Neural cell (in vitro differentiated cells): Measurements from ENCODE around the gene AURKA. TPM values are rescaled to one million over a fixed set of nuclear protein-coding genes. Genes with fewer than 3 reads are reported as not detected.

Source experiments
- H2AFZ ChIP-seq: fragments of 200-600, 300-800 bp; sonication (generic), shearing (Covaris generic); 2 replicates; pipeline ENCODE4 v1.6.0; 2014; ENCODE audit warnings: low read depth, mild to moderate bottlenecking, antibody characterized with exemption, low read length, moderate library complexity
- H3F3A ChIP-seq: fragments of 200-600 bp; shearing (Covaris generic); 2 replicates; pipeline ENCODE4 v1.6.1; 2016; ENCODE audit warnings: mild to moderate bottlenecking, moderate library complexity, mixed read lengths, antibody characterized with exemption, low read length; ENCODE audit not compliant: insufficient read depth, poor library complexity, severe bottlenecking
- H3K27ac ChIP-seq: fragments of 200-600, 300-800 bp; sonication (generic), shearing (Covaris generic); 2 replicates; pipeline ENCODE4 v1.5.1; 2014; ENCODE audit warnings: mild to moderate bottlenecking, low read length, moderate library complexity
- H3K27me3 ChIP-seq: fragments of 300-800, 200-600 bp; sonication (generic), shearing (Covaris generic); 2 replicates; pipeline ENCODE4 v1.6.0; 2014; ENCODE audit warnings: mild to moderate bottlenecking, low read depth, low read length, moderate library complexity; ENCODE audit not compliant: insufficient read depth
- H3K36me3 ChIP-seq: fragments of 300-800, 200-600 bp; sonication (generic), shearing (Covaris generic); 2 replicates; pipeline ENCODE4 v1.5.1; 2014; ENCODE audit warnings: mild to moderate bottlenecking, antibody characterized with exemption, low read length, moderate library complexity; ENCODE audit not compliant: insufficient read depth
- H3K4me2 ChIP-seq: fragments of 300-800, 200-600 bp; sonication (generic), shearing (Covaris generic); 2 replicates; pipeline ENCODE4 v1.6.0; 2014; ENCODE audit warnings: mild to moderate bottlenecking, low read length
- H3K4me3 ChIP-seq: fragments of 300-800, 200-600 bp; sonication (generic), shearing (Covaris generic); 2 replicates; pipeline ENCODE4 v1.5.1; 2014; ENCODE audit warnings: mild to moderate bottlenecking, low read length, moderate library complexity
- H3K79me2 ChIP-seq: fragments of 200-600 bp; shearing (Covaris generic); replicated peaks from 2 replicates; pipeline ENCODE4 v1.6.0; 2014; ENCODE audit warnings: mild to moderate bottlenecking, low read length, moderate library complexity; ENCODE audit not compliant: insufficient read depth
- H3K9ac ChIP-seq: fragments of 300-800, 200-600 bp; sonication (generic), shearing (Covaris generic); 2 replicates; pipeline ENCODE4 v1.6.1; 2016; ENCODE audit warnings: mild to moderate bottlenecking, low read length, mixed read lengths
- H3K9me2 ChIP-seq: fragments of 200-600 bp; shearing (Covaris generic); 2 replicates; pipeline ENCODE4 v1.6.1; 2016; ENCODE audit warnings: mild to moderate bottlenecking, low read length, mixed read lengths; ENCODE audit not compliant: insufficient read depth
- H3K9me3 ChIP-seq: fragments of 200-600, 300-800 bp; sonication (generic), shearing (Covaris generic); 2 replicates; pipeline ENCODE4 v1.6.1; 2016; ENCODE audit warnings: mild to moderate bottlenecking, mixed run types, low read length, moderate library complexity, mixed read lengths
- H4K20me1 ChIP-seq: fragments of 200-600 bp; shearing (Covaris generic); 2 replicates; pipeline ENCODE4 v1.6.1; 2016; ENCODE audit warnings: mild to moderate bottlenecking, mixed run types; ENCODE audit not compliant: insufficient read depth
- CTCF ChIP-seq: fragments of 450-650 bp; IDR thresholded peaks from 2 replicates; pipeline ENCODE4 v1.5.1; 2014; ENCODE audit warnings: antibody characterized with exemption, mild to moderate bottlenecking, moderate library complexity; ENCODE audit not compliant: poor library complexity, severe bottlenecking
- EP300 ChIP-seq: fragments of 450-650 bp; conservative IDR thresholded peaks from 2 replicates; pipeline ENCODE4 v1.6.1; 2014; ENCODE audit warnings: antibody characterized with exemption, mild to moderate bottlenecking, moderate library complexity; ENCODE audit not compliant: poor library complexity, severe bottlenecking
- EZH2 ChIP-seq: fragments of 200-600, 300-800 bp; shearing (Covaris generic), sonication (generic); IDR thresholded peaks from 2 replicates; pipeline ENCODE4 v1.6.1; 2014; ENCODE audit warnings: antibody characterized with exemption, low read length, borderline replicate concordance, mild to moderate bottlenecking; ENCODE audit not compliant: insufficient read depth, poor library complexity, severe bottlenecking
- MXI1 ChIP-seq: fragments of 450-650 bp; conservative IDR thresholded peaks from 2 replicates; pipeline ENCODE4 v1.6.1; 2014; ENCODE audit warnings: antibody characterized with exemption, mild to moderate bottlenecking; ENCODE audit not compliant: poor library complexity, severe bottlenecking
- POLR2AphosphoS5 ChIP-seq: IDR thresholded peaks from 2 replicates; pipeline ENCODE4 v1.6.1; 2012
- RAD21 ChIP-seq: fragments of 450-650 bp; conservative IDR thresholded peaks from 2 replicates; pipeline ENCODE4 v1.6.1; 2014; ENCODE audit warnings: antibody characterized with exemption, mild to moderate bottlenecking, moderate library complexity
- SMC3 ChIP-seq: fragments of 450-650 bp; conservative IDR thresholded peaks from 2 replicates; pipeline ENCODE4 v1.6.1; 2014; ENCODE audit warnings: antibody characterized with exemption, mild to moderate bottlenecking, moderate library complexity; ENCODE audit not compliant: poor library complexity
- TAF1 ChIP-seq: IDR thresholded peaks from 2 replicates; pipeline ENCODE4 v1.6.1; 2012; ENCODE audit warnings: low read depth
- polyA plus RNA-seq: library from polyadenylated mRNA; depleted of rRNA; stranded (reverse); fragments of >200 nt; gene quantifications from 2 replicates; pipeline ENCODE4 v1.2.3, GENCODE V29; 2014
- TF ChIP-seq, protein P1 (sequence below): IDR thresholded peaks from 2 replicates; pipeline ENCODE4 v1.6.1; 2012; ENCODE audit warnings: borderline replicate concordance

Gene AURKA
- polyA plus RNA-seq, 1 donor from 2014 or later = 2.5 TPM

GRCh38 chr20:56393653-56394052 is 1.6 kb upstream of the AURKA start:
- Histone ChIP-seq H3K9me2 (no peaks in the 10 kb centered on the region), H4K20me1 (no peaks in the 10 kb centered on the region), H3K79me2 (peaks cover 33% of the 10 kb centered on the region), H3K9ac (peak overlapping the region; percentile 80), H3K4me3 (peak overlapping the region; percentile 87), H3K27ac (no peak overlapping the region), H3F3A (no peaks in the 10 kb centered on the region), H3K36me3 (peaks cover 12% of the 10 kb centered on the region), H3K9me3 (no peaks in the 10 kb centered on the region), H3K27me3 (no peaks in the 10 kb centered on the region), H3K4me2 (peak overlapping the region; percentile 71), H2AFZ (no peak overlapping the region)
- TF ChIP-seq POLR2AphosphoS5 = no peak
- TF ChIP-seq, protein P1, sequence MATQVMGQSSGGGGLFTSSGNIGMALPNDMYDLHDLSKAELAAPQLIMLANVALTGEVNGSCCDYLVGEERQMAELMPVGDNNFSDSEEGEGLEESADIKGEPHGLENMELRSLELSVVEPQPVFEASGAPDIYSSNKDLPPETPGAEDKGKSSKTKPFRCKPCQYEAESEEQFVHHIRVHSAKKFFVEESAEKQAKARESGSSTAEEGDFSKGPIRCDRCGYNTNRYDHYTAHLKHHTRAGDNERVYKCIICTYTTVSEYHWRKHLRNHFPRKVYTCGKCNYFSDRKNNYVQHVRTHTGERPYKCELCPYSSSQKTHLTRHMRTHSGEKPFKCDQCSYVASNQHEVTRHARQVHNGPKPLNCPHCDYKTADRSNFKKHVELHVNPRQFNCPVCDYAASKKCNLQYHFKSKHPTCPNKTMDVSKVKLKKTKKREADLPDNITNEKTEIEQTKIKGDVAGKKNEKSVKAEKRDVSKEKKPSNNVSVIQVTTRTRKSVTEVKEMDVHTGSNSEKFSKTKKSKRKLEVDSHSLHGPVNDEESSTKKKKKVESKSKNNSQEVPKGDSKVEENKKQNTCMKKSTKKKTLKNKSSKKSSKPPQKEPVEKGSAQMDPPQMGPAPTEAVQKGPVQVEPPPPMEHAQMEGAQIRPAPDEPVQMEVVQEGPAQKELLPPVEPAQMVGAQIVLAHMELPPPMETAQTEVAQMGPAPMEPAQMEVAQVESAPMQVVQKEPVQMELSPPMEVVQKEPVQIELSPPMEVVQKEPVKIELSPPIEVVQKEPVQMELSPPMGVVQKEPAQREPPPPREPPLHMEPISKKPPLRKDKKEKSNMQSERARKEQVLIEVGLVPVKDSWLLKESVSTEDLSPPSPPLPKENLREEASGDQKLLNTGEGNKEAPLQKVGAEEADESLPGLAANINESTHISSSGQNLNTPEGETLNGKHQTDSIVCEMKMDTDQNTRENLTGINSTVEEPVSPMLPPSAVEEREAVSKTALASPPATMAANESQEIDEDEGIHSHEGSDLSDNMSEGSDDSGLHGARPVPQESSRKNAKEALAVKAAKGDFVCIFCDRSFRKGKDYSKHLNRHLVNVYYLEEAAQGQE = no peak
- no peak for TF ChIP-seq EP300
- no peak for TF ChIP-seq TAF1
- TF ChIP-seq MXI1 = no peak
- TF ChIP-seq EZH2 = no peak
- TF ChIP-seq RAD21 = no peak
- TF ChIP-seq SMC3 = no peak
- no peak for TF ChIP-seq CTCF

DNA sequence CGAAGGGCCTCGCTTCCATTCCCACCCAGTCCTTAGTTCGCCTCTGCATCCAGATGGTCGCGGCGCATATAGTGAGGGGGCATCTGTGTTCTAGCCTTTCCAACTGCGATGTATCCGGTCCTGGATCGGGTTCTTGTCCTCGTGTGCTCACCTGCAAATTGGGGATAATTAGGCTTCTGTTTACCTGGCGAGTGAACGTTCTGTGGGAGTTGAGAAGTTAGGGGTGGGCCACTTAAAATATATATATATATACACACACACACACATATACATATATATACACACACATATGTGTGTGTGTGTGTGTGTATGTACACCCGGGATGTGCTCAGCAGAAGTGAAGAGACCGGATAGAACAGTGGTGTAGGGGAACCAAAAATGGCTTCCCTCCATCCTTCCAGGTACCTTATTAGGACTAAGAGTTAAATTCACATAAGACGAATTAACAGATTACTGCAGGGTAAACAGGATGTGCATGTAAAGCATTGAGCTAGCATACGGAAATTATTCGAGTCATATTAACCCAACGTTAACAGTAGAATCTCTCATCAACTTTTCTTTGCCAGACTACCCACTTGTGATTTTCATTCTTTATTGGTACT is 967 bp upstream of the AURKA start:
- Histone ChIP-seq H3K9me2 (no peaks in the 10 kb centered on the region), H3K27me3 (no peaks in the 10 kb centered on the region), H3K4me3 (peak overlapping the region; percentile 87), H3K9me3 (no peaks in the 10 kb centered on the region), H3K4me2 (peak overlapping the region; percentile 71), H3K27ac (peak overlapping the region; percentile 86), H3K79me2 (peaks cover 33% of the 10 kb centered on the region), H2AFZ (peak overlapping the region; percentile 66), H3K9ac (peak overlapping the region; percentile 80), H3K36me3 (peaks cover 12% of the 10 kb centered on the region), H3F3A (no peaks in the 10 kb centered on the region), H4K20me1 (no peaks in the 10 kb centered on the region)
- TF ChIP-seq MXI1 = no peak
